GM19035 (cell line): ENCODE results near the gene PEX14.

Experiments
- ATAC-seq: cut with Tn5 transposase; IDR thresholded peaks from one replicate; pipeline ENCODE4 v1.9.1; 2021; ENCODE audit not compliant: unreplicated experiment

Gene PEX14

DNA sequence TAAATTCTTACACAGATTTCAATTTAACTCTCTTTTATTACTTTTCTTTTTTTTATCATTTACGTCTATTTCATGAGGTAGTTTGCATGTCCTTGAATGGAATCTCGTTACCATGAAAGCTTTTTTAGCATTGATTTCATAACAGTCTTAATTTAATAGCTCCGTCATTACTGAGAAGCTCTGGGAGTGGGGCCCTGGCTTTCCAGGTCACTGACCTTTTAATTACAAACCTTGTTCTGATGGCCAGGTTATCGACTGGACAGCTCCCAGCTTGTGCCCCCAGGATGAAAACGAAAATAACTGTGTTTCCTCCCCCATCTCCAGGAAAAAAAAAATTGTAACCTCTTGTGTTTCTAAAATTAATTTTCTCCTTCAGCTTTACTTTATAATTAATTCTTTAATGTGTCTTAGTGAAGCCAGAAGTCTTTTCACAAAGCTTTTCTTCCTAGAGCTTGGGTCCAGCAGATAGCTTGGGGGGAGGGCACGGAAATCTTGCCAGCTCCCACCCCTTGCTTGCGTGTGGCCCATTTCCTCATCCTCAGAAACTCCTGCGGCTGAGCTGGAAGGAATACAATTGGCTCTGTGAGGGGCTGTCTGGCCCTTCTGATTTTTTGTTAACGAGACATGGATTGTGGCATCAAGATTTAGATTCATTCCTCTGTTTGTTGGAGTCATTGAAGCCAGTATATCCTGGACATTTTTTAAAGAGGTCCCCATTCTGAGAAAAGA, 65.7 kb downstream of the PEX14 start:
- ATAC-seq = no peak

DNA sequence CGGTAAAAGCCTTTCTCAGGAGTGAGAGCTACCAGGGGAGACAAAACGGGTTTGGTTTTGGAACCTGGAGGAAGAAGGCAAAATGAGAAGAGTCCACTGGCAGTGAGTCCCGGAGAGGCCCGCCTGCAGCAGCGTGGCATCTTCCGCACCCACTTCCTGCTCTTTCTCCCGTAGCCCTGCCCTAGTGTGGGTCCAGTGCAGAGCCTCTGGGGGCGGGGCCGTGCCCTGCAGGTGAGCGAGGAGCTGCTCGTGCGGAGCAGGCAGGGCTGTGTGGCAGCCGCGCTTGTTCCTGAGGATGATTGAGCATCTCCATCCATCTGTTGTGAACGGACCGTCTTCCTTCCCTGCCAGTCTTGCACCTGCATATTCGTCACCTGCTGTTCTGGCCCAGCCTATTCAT, 66.5 kb downstream of the PEX14 start:
- ATAC-seq = no peak

DNA sequence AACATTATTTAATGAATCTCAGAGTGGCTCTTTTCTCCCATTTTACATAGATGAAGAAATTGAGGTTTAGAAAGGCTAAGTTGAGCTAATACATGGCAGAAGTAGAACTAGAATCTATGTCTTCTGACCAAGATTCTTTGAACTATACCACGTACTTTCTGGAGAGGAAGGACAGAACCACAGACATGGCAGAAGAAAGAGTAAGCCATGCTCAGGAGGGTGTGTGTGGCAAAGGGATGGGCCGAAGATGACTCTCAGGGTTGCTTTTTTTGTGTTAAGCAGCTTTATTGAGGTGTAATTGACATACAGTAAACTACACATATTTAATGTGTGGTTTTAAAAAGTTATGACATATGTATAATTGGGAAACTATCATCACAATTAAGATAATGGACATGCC, 69.5 kb downstream of the PEX14 start:
- no peak for ATAC-seq

DNA sequence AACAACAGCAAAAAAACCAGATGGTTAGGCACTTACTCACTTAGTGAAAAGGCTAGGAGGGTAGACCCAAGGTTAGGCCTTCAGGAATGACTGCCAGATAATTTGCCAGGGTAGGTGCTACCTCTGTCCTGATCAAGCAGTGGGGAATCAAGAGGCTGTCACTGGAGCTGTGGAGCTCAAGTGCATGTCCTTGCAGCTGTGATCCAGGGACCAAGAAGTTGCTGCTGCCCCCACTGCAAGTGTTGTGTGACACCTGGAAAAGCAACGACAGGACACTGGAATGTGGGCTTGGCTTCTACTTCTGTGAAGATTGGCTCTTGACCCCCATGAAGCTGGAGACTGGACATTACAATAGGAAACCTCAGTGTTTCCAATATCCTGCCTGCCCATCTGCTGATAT, 72.1 kb downstream of the PEX14 start:
- ATAC-seq = no peak

DNA sequence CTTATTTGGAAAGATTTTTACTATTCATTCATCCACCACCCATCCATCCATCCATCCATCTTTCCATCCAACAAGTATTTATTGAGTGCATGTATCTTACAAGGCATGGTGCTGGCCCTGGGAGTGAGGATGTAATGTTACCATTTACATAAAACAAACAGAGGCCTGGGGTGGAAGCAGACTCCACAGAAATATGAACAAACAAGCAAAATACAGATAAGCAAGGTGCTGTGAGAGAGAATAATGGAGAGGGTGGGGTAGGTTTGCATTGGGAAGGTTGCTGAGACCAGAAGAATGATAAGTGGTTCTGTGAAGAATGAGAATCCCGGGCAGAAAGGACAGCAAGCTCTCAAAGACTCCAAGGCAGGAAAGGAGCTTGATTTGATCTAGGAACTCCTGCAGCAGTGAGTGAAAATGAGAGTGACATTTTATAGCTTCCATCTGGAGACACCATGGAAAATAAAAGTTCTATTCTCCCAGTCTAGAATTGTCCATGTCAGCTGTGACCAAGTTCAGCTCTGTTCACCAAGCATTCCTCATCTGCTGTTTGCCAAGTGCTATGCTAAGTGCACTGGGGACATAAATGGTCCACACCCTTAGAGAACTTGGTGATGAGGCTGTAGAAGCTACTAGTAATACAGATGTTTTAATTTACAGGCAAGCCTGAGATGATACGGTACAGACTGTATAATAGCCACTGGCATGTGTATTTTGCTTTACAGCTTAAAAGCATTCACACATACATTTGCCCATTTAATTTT, 75.3 kb downstream of the PEX14 start:
- ATAC-seq = no peak

DNA sequence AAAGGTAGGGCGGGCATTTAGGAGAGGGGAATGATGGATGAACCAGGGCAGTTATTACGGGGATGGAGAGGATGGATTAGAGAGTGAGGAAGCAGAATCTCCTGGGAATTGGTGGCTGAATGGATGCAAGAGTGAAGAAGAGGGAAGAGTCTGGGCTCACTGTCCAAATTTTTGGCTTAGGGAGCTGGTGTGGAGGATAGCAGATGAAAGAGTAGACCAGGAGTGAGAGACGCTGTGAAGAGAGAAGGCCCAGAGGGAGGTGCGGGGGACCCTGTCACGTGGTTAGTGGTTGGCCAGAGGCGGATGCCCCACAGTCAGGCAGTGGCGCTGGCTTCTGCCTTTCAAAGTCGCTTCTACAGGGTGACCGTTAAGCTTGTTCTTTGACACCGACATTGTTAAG, 78.4 kb downstream of the PEX14 start:
- no peak for ATAC-seq

DNA sequence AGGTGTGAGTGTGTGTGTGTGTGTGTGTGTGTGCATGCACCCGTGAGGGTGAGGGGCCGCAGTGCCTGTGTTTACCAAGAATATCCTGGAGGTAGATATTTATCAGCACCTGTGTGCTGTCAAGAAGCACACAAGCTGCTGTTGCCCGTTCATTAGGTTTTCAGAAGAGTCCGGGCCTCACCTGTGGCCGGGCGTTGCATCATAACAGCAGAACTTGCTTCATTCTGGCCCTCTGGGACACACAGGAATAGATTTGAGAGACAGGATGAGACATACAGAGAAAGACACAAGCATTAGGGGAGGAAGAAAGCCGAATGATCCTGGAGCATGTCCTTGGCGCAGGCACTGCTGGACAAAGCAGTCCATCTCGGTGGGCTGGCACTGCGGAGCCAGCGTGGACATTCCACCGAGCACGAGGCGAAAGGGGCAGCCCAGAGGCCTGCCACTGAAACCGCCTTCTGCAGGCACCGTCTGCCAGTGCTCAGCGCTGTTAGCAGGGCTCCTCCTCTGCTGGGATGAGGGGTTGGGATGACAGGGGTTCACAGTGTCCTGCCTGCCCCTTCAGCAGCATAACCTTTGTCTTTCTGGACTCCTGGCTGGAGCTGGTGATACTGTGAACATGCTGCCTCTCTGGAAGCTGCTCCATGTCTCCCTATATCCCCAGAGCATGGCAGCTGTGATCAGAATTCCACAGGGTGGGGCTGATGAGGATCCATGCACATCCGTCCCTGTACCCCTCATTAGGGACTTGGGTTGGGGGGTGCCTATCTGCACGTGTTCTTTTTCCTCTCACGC, 81.1 kb downstream of the PEX14 start:
- no peak for ATAC-seq

DNA sequence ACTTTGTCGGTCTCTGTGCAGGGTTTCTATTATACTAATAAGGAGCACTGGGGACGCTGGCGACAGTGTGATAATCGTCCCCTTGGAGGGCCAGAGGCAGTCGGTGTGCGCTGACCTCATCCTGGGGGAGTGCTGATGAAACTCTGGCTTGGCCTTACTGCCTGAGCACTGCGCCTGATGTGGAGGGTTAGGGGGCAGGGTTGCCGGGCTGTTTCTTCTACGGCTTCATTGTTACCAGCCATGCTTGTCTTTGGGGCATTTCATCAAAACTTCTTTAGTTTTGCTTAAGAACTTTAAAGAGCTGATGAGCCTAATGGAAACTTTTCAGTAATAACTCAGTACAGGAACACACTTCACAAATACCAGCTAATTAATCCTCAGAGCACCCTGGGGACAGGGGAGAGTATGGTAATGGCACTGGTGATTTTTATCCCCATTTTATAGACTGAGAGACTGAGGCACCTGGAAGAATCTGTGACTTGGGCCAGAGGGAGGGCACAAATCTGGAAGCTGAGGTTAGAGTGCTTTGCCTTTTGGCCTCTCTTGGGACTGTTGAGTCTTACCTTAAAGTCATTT, 81.8 kb downstream of the PEX14 start:
- no peak for ATAC-seq

DNA sequence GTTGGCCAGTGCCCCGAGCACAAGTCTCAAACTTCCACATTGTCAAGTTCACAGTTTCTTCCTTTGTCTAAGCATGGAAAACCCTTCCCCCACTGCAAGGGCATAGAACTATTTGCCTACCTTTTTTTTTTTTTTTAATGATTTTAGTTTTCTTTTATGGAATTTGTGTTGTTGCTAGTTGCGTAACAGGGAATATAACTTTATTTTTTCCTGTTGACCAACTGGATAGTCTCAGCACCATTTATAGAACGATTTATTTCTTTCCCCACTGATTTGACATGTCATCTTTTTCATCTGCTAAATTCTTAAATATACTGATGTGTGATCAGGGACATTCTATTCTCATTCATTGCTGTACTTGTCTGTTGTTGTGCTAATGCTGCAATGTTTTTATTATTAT, 83.0 kb downstream of the PEX14 start:
- ATAC-seq = no peak

DNA sequence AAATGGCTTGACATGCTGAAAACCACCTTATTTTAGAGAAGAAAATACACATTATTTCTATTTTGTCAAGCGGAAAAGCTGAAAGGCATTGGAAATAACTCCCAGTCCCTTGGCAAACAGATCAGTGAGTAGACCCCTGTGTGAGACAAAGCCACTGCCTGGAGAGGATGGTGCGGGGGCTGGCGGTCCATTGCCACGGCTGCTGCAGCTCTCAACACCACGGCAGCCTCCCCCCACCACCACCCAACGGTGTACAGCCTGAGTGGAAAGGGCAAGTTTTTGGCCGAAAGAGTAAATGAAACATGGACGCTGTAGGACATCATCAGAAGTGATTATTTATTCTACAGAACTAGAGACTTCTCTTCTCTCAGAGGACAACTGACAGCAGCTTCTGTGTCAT, 84.6 kb downstream of the PEX14 start:
- ATAC-seq = no peak

DNA sequence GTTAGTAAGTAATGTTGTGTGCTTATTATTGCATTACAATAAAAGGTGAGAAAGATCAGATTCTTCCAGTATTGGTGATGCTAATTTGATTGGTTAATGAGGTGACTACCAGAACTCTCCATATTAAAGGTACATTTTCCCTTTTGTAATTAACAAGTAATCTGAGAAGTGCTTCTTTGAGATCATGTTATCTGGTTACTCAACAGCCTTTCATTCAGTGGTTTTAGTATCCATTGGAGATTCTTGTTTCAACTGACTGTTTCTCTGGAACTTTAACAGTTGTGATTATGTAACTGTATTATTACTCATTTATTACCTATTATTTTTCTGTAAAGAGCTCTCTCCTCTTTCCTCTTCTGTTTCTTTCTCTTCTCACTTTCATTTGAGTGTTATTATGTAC, 86.7 kb downstream of the PEX14 start:
- ATAC-seq = no peak

DNA sequence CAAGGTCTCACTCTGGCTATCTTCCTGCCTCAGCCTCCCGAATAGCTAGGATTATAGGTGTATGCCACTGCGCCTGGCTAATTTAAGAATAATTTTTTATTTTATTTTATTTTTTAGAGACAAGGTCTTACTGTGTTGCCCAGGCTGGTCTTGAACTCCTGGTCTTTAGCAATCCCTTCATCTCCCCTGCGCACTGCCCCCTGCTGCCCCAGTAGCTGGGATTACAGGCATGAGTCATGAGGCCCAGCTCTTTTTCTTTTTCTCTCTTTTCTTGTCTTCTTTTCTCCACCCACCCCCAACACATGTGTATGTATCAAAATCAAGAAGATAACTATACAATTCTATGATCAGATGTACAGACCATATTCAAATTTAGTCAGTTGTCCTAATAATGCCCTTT, 87.2 kb downstream of the PEX14 start:
- no peak for ATAC-seq

DNA sequence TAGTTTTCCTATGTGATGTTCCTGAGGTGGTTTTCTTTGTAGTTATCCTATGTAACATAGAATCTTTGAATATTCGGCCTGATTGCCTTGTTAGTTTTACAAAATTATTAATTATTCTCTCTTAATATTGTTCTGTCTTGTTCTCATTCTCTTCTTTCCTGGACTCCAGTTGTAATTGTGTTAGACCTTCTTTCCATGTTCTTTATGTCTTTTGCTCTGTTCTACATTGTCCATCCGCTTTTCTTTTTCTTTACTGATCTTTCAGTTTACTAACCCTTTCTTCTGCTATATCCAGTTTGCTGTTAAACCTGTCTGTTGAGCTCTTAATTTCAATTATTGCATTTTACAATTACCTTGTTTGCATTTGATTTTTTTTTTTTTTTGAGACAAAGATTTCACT, 89.3 kb downstream of the PEX14 start:
- no peak for ATAC-seq

DNA sequence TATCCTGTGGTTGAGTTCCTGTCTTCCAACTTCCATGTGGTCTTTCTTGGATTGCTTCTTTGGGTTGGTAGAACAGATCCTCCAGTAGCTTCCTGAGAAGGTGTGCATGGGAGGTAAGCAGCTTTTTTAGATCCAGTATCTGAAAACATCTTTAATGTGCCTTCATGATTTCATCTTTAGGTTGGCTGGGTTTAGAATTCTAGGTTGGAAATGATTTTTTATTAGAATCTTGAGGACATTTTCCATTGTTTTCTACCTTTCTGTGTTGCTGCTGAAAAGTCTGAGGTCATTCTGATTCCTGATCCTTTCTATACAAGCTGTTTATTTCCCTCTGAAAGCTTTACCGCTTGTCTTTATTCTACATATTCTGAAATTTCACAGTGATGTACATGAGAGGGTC, 94.8 kb downstream of the PEX14 start:
- no peak for ATAC-seq

DNA sequence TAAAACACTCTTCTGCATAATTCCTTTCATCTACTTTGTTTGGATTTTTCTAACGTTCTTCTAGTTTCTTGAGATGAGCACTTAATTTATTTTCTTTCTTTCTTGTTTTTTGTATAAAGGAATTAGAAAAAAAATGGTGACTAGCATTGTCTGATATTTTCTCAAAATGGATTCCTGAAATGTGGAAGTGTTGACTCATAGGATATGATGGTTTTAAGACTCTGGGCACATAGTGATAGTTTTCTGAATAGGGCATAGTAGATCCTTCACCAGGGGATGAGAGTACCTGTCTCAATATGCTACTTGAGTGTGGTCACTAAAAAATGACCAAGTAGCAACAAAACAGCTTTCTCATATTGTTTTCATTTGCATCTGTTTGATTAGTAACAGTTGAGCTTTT, 100.9 kb downstream of the PEX14 start:
- no peak for ATAC-seq

DNA sequence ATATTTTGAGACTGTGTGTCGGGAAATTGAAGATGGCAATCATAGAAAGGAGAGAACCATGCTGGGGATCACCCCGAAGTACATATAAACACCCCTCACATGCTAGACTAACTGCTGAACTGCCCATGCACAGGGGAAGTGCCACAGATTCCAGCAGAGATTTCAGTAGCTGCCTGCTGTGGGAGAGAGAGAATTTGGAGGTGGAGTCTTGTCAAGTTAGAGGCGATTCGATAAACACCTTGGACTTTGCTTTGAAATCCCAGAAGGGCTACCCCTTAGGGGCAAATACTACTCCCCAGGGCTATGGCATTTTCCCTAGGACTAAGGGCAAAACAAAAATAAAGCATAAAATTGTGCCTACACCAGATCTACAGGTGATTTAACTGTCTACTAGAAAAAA, 103.3 kb downstream of the PEX14 start:
- ATAC-seq = no peak

DNA sequence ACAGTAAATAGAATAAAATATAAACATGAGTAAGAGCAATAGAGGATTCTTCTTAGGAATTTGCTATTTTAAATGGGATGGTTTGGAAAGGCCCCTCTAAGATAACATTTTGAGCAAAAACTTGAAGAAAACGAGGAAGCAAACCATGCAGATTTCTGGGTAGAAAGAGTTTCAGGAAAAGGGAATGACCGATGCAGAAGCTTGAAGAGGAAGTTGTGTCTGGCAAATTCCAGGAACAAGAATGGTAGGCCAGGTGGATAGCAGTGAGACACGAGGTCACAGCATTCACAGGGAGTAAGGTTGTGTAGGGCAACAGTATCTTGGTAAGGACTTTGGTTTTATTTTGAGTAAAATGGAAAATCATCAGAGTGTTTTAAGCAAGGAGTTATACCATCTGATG, 108.9 kb downstream of the PEX14 start:
- no peak for ATAC-seq

DNA sequence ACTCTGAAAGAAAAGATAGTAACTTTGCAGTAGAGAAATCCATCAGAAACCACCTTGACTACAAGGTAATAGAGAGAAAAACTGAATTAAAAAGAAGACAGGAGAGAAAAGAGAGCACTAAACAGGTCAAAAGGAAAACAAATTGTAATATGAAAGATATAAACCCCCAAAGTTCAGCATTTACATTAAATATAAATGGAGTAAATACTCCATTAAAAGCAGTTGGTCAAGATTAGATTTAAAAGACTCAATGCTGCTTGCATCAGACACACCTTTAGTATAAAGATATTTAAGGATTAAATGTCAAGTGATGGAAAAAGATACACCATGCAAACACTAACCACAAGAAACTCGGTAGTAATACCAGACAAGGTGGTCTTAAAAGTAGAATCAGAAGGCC, 110.5 kb downstream of the PEX14 start:
- ATAC-seq = no peak

DNA sequence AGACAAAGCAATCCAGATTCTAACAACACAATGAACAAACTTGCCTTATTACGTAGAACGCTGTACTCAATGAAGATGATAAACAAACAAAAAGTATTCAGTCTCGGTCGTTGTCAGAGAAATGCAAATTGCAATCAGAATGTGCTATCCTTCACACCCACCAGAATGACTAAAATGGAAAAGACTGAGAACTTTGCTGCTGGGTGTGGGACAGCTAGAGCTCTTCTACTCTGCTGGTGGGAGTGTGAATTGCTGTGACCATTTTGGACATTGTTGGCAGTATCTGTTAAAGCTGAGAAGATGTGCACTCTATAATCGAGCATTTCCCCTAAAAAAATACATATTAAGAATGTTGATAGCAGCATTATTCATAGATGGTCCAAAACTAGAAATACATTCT, 111.4 kb downstream of the PEX14 start:
- no peak for ATAC-seq

DNA sequence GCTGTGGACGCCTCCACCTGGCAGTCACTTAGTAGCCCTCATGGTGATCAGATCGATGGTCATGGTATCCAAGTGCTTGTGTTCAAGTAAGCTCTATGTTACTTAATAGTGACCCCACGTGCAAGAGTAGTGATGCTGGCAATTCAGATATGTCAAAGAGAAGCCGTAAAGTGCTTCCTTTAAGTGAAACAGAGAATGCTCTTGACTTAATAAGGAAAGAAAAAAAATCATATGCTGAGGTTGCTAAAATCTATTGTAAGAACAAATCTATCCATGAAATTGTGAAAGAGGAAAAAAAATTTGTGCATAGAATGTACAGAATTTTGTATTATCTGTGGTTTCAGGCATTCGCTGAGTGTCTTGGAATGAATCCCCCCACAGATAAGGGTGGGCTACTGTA, 113.9 kb downstream of the PEX14 start:
- no peak for ATAC-seq

DNA sequence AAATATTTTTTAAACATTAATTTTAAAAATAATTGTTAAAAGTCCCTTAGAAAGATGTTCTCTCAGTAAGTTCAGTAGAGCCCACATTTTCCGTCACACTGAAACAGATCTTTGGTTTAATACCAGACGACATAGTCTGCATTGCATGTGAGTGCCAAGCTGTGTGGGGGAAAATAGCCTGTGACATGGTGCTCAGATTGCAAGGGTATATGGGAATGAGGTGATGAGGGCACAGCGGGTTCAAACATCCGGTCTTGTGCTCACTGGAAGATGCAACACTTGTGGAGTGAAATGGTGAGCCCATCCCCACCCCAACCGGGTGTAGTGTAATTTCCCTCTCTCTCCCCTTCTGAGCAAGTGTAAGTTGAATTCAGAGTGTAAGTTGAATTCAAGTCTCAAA, 114.3 kb downstream of the PEX14 start:
- no peak for ATAC-seq

DNA sequence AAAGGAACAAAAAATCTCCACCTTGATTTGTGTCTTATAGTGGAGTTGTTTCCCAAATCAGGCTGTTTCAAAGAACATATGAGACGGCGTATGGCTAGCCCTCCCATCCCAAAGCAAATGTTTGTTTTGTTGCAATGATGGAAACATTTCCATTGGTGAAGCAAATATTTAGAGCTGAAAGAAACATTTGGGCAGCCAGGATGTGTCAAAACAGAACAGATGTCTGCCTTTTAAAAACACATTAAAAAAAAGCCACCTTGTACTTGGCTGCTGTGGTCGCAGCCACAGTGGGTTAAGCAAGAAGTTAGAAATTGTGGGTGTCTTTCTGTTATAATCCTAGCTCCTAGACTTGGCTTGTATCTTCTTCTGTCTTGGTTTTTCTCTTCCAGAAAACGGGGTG, 116.3 kb downstream of the PEX14 start:
- no peak for ATAC-seq
